CD4-positive, alpha-beta T cell (primary cell): ENCODE data around the gene PGK1. TPM values are rescaled to one million over a fixed set of nuclear protein-coding genes. Genes with fewer than 3 reads are reported as not detected.

Experiments used
- ATAC-seq: fragments of 200-7000 bp; cut with Tn5 transposase; one replicate; pipeline ENCODE4 v1.10.0; 2022; ENCODE audit warnings: mild to moderate bottlenecking; ENCODE audit not compliant: poor library complexity
- CTCF ChIA-PET: fragments of 350-600 bp; sonication (Branson Sonifier 250); formaldehyde crosslinking; loops from one replicate; lab custom pipeline; 2021; ENCODE audit warnings: antibody characterized with exemption, inconsistent platforms; lab: Charles Lee
- POLR2A ChIA-PET: fragments of 350-600 bp; sonication (Branson Sonifier 250); formaldehyde crosslinking; loops from one replicate; lab custom pipeline; 2021; ENCODE audit warnings: antibody characterized with exemption, inconsistent platforms; lab: Charles Lee
- DNase-seq, 14 experiments: peaks; one replicate each; pipeline ENCODE4 v3.0.0-alpha.2; 2013 to 2020; ENCODE audit warnings: mixed read lengths in 2 of 14
- H3K27ac ChIP-seq, 2 donors: one replicate each; pipeline versions ENCODE4 v1.5.1 to v1.7.0; 2013; ENCODE audit warnings: low read length in 2 of 2, low read depth in 1 of 2, mild to moderate bottlenecking in 1 of 2
- H3K27me3 ChIP-seq, 2 experiments: 1 replicate in 1 of 2; 2 replicates in 1 of 2; pipeline versions ENCODE4 v1.6.1 to v1.7.0; 2013; ENCODE audit warnings: low read length in 2 of 2, control low read depth in 1 of 2, mild to moderate bottlenecking in 1 of 2, moderate library complexity in 1 of 2; ENCODE audit not compliant: insufficient read depth in 2 of 2, control insufficient read depth in 1 of 2
- H3K36me3 ChIP-seq: one replicate; pipeline ENCODE4 v1.6.1; 2013; ENCODE audit warnings: low read length, control low read depth; ENCODE audit not compliant: insufficient read depth
- H3K4me1 ChIP-seq: one replicate; pipeline ENCODE4 v1.6.1; 2013; ENCODE audit warnings: low read length, control low read depth; ENCODE audit not compliant: insufficient read depth
- H3K4me3 ChIP-seq: one replicate; pipeline ENCODE4 v1.5.1; 2013; ENCODE audit warnings: mild to moderate bottlenecking, low read length, moderate library complexity
- H3K9me3 ChIP-seq, 2 experiments: 1 replicate in 1 of 2; 2 replicates in 1 of 2; pipeline versions ENCODE4 v1.6.1 to v1.7.0; 2013; ENCODE audit warnings: low read length in 2 of 2, mild to moderate bottlenecking in 2 of 2, control low read depth in 1 of 2, moderate library complexity in 1 of 2; ENCODE audit not compliant: control insufficient read depth in 1 of 2, insufficient read depth in 1 of 2
- H3K27ac Mint-ChIP-seq: one replicate; pipeline ENCODE4 v1.8.0; 2020; ENCODE audit warnings: mixed read lengths
- H3K27me3 Mint-ChIP-seq: one replicate; pipeline ENCODE4 v1.8.0; 2021; ENCODE audit warnings: mixed read lengths
- H3K36me3 Mint-ChIP-seq: one replicate; pipeline ENCODE4 v1.8.0; 2021; ENCODE audit warnings: low read depth, mixed read lengths
- H3K4me1 Mint-ChIP-seq: one replicate; pipeline ENCODE4 v1.8.0; 2021; ENCODE audit warnings: low read depth, mixed read lengths
- H3K4me3 Mint-ChIP-seq: one replicate; pipeline ENCODE4 v1.8.0; 2020; ENCODE audit warnings: mild to moderate bottlenecking, mixed read lengths
- H3K9me3 Mint-ChIP-seq: one replicate; pipeline ENCODE4 v1.8.0; 2020; ENCODE audit warnings: mixed read lengths
- CTCF ChIP-seq: fragments of 200-600 bp; IDR thresholded peaks from one replicate; pipeline ENCODE4 v1.8.0; 2022; ENCODE audit warnings: antibody characterized with exemption, mild to moderate bottlenecking
- intact Hi-C, 2 experiments: fragments of 100-400 bp; cut with DNase I in 1 of 2; cut with micrococcal nuclease in 1 of 2; formaldehyde crosslinking; loops; one replicate each; pipeline versions ENCODE4 v1.15.1 to v1.9.0; 2023 to 2025; cut with DNase I, micrococcal nuclease
- total RNA-seq, 174 experiments: library from RNA in 2 of 174; stranded (reverse) in 2 of 174; gene quantifications; one replicate each; pipeline ENCODE4 v1.2.3 and lab custom pipeline; 2021 to 2026

The PGK1 gene
- total RNA-seq, 2 experiments from 2014 or later = 267 to 281 TPM

GRCh38 chrX:78131117-78131516, 27.1 kb downstream of the PGK1 start:
- no peak for TF ChIP-seq CTCF
- peaks cover 61% of the 10 kb centered on the region for H3K36me3 Mint-ChIP-seq
- no peak overlapping the region for H3K4me3 Mint-ChIP-seq
- DNase-seq (no peak), ATAC-seq (no peak)
- peak overlapping the region; percentile 55 for H3K27ac Mint-ChIP-seq
- H3K4me1 Mint-ChIP-seq = peaks cover 8% of the 10 kb centered on the region
- no peaks in the 10 kb centered on the region for H3K4me1 ChIP-seq
- no peaks in the 10 kb centered on the region for H3K9me3 ChIP-seq
- H3K27me3 ChIP-seq = no peaks in the 10 kb centered on the region
- H3K27ac ChIP-seq = no peak overlapping the region
- peaks cover 37% of the 10 kb centered on the region for H3K36me3 ChIP-seq
- H3K9me3 Mint-ChIP-seq = no peaks in the 10 kb centered on the region
- intact Hi-C loops = loop anchor here in 1 of 2 experiments (10.0 kb wide), 1 partner anchor 204 kb away; no protein-coding TSS in a partner anchor
- no peaks in the 10 kb centered on the region for H3K27me3 Mint-ChIP-seq
- ChIA-PET POLR2A (interaction anchor here (0.8 to 1.0 kb wide), 3 partner anchors 22 to 232 kb away, joined by 3 read pairs; partner anchors contain the start of genes COX7B and PGK1), CTCF (no interaction called here)
- H3K4me3 ChIP-seq = no peak overlapping the region

- intact Hi-C loops = loop anchor here in 1 of 2 experiments (10.0 kb wide), 1 partner anchor 201 kb away; no protein-coding TSS in a partner anchor
- Histone ChIP-seq H3K9me3 (no peaks in the 10 kb centered on the region), H3K4me3 (no peak overlapping the region), H3K27ac (no peak overlapping the region), H3K4me1 (peaks cover under 1% of the 10 kb centered on the region), H3K27me3 (no peaks in the 10 kb centered on the region), H3K36me3 (peaks cover 17% of the 10 kb centered on the region)
- Mint-ChIP-seq H3K27me3 (no peaks in the 10 kb centered on the region), H3K36me3 (peaks cover 41% of the 10 kb centered on the region), H3K9me3 (no peaks in the 10 kb centered on the region), H3K4me1 (peaks cover 15% of the 10 kb centered on the region), H3K4me3 (no peak overlapping the region), H3K27ac (no peak overlapping the region)
- ATAC-seq (peak; percentile 31), DNase-seq (peak in 2 of 14 experiments; percentile 10 to 15)
- no peak for TF ChIP-seq CTCF
- ChIA-PET CTCF (no interaction called here), POLR2A (interaction anchor here (0.6 kb wide), 2 partner anchors 18 to 29 kb away, joined by 3 read pairs; no protein-coding TSS in a partner anchor)
Measured at GRCh38 chrX:78133238-78133960, 29.4 kb downstream of the PGK1 start.

GRCh38 chrX:78139160-78140123, 35.4 kb downstream of the PGK1 start, which contains the start of gene TAF9B:
TSS of gene TAF9B (minus strand) at chrX:78139650. CDS start at chrX:78139611, 39 bp downstream.
- peak within 1 kb of the TSS; percentile 96 for H3K4me3 Mint-ChIP-seq
- intact Hi-C loops = loop anchor here in 1 of 2 experiments (5.0 to 10.0 kb wide), 2 partner anchors 195 to 373 kb away; no protein-coding TSS in a partner anchor
- Histone ChIP-seq H3K27ac (peak within 1 kb of the TSS; percentile 65 to 77), H3K27me3 (no peaks in the 10 kb centered on the region), H3K9me3 (no peaks in the 10 kb centered on the region), H3K4me3 (peak within 1 kb of the TSS; percentile 93), H3K4me1 (peaks cover 11% of the 10 kb centered on the region), H3K36me3 (no peaks in the 10 kb centered on the region)
- peaks cover 10% of the 10 kb centered on the region for H3K36me3 Mint-ChIP-seq
- no peaks in the 10 kb centered on the region for H3K27me3 Mint-ChIP-seq
- peaks cover 21% of the 10 kb centered on the region for H3K4me1 Mint-ChIP-seq
- peak; percentile 99 for ATAC-seq
- H3K9me3 Mint-ChIP-seq = no peaks in the 10 kb centered on the region
- POLR2A ChIA-PET = interaction anchor here (0.6 to 2.2 kb wide), 9 partner anchors 10 to 818 kb away, joined by 3 to 17 read pairs (median 3); partner anchors contain the start of gene PGK1
- CTCF ChIA-PET = interaction anchor here (1.3 kb wide), 1 partner anchor 14 kb away, joined by 4 read pairs; no protein-coding TSS in a partner anchor
- TF ChIP-seq CTCF = no peak
- peak within 1 kb of the TSS; percentile 94 for H3K27ac Mint-ChIP-seq
- DNase-seq = peak; percentile 68 to 92 (median 78)
